UCSD-AML1 (cell line): Measurements from ENCODE around the gene GJC3.
"Not testable (repeated sequence)": the region's sequence is repeated elsewhere in the genome, so short reads cannot be mapped to it uniquely, and the experiment has no call there.

ENCODE experiments used
- DNase-seq: peaks from one replicate; lab custom pipeline; 2025; ENCODE audit not compliant: unreplicated experiment; lab: John Stamatoyannopoulos, UW

Gene GJC3, protein sequence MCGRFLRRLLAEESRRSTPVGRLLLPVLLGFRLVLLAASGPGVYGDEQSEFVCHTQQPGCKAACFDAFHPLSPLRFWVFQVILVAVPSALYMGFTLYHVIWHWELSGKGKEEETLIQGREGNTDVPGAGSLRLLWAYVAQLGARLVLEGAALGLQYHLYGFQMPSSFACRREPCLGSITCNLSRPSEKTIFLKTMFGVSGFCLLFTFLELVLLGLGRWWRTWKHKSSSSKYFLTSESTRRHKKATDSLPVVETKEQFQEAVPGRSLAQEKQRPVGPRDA

DNA sequence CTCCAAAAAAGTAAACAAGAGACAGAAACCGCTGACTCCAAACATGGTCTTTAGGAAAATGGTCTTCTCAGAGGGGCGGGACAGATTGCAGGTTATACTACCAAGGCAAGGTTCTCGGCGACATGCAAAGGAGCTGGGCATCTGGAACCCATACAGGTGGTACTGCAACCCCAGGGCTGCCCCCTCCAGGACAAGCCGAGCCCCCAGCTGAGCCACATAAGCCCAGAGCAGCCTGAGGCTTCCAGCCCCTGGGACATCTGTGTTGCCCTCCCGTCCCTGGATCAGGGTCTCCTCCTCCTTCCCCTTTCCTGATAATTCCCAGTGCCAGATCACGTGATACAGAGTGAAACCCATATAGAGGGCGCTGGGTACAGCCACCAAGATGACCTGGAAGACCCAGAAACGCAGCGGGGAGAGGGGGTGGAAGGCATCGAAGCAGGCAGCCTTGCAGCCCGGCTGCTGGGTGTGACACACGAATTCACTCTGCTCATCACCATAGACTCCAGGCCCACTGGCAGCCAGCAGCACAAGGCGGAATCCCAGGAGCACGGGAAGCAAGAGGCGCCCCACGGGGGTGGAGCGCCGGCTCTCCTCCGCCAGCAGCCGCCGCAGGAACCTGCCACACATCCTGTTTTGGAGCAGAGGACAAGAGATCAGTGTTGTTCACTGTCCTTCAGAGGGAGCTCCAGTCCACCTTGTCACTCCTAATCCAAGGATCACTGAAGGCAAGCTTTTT is at the start of gene GJC3:
Gene GJC3, minus strand, starts transcription at position 627 of the 736 bp plus-strand sequence. Its CDS starts 0 bp downstream, at position 627.
- DNase-seq, result peak; percentile 41

DNA sequence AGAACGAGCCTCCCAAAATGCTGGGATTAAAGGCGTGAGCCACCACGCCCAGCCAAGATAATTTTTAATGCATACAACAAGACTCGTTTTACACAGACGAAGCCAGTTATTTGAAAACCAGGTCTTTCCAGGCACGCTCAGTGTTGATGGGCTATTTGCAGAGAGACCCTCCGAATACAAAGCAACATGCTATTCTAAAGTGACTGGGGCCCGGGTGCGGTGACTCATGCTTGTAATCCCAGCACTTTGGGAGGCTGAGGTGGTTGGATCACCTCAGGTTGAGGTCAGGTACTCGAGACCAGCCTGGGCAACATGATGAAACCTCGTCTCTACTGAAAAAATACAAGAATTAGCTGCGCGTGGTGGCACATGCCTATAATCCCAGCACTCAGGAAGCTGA is 47.2 kb upstream of the GJC3 start:
- no peak for DNase-seq

DNA sequence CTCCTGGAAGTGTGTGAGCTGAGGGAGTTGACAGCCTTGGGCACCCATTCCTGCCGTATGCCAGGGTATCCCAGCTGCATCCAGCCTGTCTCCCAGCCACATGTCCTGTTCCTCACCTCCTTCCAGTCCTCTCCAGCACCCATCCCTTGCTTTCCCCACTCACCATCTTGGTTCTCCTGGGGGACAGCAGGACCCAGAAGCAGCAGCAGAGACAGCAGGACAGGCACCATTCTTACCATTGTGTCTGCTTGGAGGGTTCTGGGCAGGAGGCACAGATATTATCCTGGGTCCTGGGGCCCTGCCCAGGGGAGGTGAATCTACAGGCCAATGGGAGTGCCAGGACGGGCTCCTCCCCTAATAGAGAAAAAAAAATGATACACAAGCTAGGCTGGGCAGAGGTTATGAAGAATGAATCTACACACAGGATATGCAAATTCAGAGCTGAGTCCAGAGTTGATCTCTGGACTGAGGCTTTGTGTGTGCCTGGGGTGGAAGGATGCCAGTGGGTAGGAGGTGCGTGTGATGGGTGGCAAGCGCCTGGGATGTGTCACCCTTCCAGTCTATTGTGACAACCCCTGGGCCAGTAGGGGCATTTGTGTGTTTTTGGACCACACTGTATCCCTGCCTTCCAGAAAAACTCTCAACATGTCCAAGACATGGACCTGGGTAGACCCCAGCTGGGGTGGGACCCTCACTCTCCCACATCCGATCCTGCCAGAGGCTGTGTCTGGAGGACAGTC is 46.5 kb upstream of the GJC3 start, which contains the start of gene AZGP1:
Gene AZGP1, minus strand, starts transcription at position 250 of the 740 bp plus-strand sequence. Its CDS starts 11 bp downstream, at position 239.
- no peak for DNase-seq

DNA sequence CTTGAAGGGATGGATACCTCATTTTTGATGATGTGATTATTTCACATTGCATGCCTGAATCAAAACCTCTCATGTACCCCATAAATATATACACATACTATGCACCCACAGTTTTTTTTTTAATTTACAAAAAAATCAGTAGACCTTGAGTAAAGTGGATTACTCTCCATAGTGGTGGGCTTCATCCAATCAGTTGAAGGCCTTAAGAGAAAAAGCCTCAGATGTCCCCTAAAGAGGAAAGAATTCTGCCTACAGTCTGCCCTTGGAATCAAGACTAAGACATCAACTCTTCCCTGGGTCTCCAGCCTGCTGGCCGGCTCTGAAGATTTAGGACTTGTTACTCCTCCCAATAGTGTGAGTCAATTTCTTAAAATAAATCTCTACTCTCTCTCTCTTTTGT is 45.3 kb upstream of the GJC3 start:
- DNase-seq, result no peak

DNA sequence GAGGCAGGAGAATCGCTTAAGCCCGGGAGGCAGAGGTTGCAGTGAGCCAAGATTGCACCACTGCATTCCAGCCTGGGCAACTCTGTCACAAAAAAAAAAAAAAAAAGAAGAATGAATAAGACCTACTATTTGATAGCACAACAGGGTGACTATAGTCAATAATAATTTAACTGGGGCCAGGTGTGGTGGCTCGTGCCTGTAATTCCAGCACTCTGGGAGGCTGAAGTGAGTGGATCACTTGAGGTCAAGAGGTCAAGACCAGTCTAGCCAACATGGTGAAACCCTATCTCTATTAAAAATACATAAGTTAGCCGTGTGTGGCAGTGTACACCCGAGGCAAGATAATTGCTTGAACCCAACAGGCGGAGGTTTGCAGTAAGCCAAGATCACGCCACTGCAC is 44.4 kb upstream of the GJC3 start:
- not testable (repeated sequence) for DNase-seq

DNA sequence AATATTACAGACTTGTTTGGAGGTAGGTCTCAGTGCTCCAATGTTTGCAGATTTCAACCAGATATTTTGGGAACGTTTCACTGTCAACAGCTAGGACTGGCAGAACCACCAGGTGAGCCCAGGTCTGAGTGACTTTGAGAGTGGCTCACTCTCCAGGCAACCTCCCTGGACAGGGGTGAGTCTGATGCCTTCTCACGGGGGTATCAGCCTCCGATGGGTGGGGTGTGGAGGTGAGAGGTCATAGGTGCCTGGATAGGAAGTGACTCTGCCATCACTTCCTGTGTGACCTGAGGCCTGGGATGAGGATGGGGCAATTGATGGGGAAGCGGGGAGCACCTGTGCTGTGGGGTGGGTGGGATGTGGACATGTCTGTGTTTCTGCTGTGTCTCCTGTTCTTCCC is 41.8 kb upstream of the GJC3 start:
- no peak for DNase-seq

DNA sequence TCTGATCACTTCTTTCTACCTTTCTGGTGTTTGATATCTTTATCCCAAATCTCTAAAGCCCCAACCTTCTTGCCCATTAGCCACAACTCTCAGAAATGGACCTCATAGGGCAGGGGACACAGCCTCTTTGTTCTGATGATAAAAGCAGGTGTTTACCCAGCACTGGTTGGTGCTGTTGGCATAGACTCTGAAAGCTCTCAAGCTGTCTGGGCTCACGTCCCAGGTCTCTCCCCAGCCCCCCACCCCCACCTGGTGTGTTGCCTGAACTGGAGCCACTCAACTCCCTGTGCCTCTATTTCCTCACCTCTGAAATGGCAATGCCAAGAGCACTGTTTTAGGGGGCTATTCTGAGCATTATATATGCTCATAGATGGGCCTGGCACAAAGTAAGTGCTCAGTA is 40.4 kb upstream of the GJC3 start:
- DNase-seq, result not testable (repeated sequence)

DNA sequence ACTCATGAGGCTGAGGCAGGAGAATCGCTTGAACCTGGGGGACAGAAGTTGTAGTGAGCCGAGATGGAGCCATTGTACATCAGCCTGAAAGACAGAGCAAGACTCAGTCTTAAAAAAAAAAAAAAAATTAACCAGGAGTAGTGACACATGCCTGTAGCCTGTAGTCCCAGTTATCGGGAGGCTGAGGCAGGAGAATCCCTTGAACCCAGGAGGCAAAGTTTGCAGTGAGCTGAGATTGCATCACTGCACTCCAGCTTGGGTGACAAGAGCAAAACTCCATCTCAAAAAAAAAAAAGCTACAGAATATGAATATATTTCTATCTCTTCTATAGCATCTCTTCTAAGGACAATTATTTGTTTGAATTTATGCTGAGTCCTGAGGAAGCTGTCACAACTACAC is 39.9 kb upstream of the GJC3 start:
- DNase-seq, result no peak

DNA sequence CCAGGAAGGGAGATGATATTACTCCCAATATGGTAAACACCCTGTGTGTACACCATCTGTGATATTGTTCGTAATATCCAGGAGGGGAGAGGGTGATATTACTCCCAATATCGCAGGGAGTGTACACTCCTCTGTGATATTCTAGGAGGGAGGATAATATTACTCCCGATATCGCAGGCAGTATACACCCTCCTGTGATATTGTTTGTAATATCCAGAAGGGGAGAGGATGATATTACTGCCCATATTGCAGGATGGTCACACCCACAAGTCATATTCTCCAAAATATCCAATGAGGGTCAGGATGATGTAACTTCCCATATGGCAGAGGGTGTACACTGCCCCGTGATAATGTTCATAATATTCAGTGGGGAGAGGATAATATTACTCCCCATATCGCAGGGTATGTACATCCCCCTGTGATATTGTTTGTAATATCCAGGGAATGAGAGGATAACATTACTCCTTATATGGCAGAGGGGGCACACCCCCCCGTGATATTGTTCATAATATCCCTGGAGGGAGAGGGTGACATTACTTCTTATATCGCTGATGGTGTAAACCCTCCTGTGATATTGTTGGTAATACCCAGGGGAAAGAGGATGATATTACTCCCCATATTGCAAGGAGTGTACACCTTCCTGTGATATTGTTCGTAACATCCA is 29.3 kb upstream of the GJC3 start:
- no peak for DNase-seq

DNA sequence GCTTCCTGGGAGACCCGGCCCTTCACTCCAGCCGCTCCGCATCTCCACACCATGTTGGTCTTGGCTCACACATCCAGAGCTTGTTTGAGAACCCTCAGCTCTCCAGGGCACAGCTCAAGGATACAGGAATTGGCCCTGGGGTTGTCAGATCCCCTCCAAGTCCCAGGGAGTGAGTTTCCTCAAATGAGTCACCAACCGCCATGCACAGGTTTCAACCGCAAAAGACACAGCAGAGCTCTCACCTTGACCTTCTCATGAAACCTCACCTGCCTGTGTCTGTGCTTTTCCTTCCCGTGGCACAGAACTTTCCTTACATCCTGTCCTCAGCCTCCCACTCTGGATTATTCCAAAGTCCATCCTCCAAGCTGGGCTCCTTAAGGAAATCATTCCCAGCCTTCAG is 25.8 kb upstream of the GJC3 start:
- no peak for DNase-seq

DNA sequence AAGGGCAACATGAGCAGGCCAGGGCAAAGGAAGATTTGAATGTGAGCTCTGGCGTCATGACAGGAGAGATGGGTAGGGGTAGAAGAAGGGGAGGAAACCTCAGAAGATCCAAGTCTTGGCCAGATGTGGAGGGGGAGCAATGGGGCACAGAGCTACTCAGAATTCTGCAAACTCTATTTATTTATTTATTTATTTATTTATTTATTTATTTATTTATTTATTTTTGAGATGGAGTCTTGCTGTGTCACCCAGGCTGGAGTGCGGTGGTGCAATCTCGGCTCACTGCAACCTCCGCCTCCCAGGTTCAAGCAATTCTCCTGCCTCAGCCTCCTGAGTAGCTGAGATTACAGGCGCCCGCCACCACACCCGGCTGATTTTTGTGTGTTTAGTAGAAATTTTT is 25.2 kb upstream of the GJC3 start:
- DNase-seq, result not testable (repeated sequence)

DNA sequence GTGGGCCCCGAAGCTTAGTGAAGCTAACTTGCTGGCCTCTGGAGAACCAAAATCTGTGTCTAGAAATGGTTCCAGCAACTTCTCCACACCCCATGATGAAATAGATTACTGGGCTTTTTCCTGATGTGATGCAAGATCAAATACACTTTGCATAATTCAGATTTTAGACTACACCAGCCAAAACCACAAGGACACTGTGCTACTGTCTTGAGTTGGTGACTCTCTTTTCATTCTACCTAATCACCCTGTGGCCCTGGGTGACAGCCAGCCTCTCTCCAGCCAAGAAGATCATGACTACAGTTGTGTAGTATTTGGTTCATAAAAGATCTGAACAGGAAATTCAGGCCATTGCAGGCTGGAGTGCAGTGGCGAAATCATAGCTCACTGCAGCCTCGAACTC is 24.2 kb upstream of the GJC3 start:
- no peak for DNase-seq

DNA sequence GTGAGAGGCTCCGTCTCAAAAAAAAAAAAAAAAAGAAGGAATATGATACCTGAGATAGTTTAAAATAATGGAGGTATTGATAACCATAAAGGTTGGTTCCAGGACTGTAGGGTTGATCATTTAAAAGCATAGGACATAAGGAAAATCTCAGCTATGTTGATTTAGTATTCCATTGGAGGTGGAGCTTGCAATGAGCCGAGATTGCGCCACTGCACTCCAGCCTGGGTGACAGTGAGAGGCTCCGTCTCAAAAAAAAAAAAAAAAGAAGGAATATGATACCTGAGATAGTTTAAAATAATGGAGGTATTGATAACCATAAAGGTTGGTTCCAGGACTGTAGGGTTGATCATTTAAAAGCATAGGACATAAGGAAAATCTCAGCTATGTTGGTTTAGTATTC is 23.2 kb upstream of the GJC3 start:
- DNase-seq, result not testable (repeated sequence)

DNA sequence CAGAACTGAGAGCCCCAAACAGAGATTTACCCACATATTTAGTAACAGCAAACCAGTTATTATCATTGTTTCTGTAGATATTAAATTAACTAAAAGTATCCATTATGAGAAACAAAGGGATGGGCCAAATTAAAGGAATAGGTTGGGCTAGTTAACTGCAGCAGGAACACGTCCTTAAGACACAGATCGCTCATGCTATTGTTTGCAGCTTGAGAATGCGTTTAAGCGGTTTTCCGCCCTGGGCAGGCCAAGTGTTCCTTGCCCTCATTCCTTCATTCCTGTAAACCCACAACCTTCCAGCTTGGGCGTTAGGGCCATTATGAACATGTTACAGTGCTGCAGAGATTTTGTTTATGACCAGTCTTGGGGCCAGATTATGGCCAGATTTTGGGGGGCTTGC is 21.4 kb upstream of the GJC3 start:
- DNase-seq, result not testable (repeated sequence)

DNA sequence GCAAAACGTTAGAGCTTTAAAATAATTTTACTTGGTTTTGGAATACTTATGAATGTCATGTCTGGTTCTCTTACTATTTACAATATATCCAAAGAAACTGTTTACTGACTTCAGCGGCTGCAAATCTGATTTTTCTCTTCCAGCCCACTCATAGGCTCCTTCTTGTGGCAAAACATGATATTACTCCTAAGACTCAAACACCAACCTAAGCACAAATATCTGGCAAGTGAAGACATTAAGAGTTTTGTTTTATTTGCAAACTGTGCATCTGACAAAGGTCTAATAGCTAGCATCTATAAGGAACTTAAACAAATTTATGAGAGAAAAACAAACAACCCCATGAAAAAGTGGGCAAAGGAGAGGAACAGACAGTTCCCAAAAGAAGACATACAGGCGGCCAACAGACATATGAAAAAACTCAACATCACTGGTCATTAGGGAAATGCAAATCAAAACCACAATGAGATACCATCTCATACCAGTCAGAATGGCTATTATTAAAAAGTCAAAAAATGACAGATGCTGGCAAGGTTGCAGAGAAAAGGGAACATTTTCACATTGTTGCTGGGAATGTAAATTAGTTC is 20.3 kb upstream of the GJC3 start:
- DNase-seq, result no peak

DNA sequence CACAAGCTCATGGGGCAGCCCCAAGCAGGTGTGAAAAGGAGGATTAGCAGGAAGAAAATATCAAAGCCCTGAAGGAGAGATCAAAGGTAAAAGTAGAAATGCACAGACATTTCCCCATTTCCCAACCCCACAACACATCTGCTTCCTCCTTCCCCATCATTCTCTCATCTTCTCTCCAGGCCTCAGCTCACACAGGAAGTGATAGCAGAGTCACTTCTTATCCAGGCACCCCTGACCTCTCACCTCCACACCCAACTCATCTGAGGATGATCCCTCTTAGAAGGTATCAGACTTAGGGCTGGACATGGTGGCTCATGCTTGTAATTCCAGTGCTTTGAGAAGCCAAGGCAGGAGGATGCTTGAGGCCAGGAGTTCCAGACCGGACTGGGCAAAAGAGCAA is 18.2 kb upstream of the GJC3 start:
- DNase-seq, result no peak

DNA sequence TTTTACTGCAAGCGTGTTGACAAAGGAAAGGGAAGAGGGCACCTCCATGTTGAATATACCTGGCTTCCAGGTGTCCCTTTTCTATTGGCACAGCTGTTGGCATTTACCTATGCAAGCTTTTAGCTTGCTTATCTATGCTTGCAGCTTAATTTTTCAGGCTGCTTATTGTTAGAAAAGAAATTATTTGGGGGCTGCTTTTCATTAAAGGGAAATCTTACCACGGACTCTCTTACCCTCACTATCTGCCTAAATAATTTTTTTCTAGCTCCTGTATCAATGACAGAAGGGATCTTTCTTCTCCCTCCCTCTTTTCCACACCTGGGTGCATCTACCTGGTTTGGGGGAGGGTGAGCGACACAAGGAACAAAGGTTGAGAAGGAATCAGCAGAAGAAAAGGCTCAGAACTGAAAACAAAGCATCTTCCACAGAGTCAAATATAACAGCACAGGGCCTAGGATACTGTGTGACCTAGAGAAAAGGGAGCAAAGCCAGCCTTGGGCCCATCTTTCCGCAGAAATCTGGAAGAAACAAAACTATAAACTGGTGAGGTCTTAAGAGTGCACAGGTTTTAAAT is 15.2 kb upstream of the GJC3 start:
- DNase-seq, result no peak

DNA sequence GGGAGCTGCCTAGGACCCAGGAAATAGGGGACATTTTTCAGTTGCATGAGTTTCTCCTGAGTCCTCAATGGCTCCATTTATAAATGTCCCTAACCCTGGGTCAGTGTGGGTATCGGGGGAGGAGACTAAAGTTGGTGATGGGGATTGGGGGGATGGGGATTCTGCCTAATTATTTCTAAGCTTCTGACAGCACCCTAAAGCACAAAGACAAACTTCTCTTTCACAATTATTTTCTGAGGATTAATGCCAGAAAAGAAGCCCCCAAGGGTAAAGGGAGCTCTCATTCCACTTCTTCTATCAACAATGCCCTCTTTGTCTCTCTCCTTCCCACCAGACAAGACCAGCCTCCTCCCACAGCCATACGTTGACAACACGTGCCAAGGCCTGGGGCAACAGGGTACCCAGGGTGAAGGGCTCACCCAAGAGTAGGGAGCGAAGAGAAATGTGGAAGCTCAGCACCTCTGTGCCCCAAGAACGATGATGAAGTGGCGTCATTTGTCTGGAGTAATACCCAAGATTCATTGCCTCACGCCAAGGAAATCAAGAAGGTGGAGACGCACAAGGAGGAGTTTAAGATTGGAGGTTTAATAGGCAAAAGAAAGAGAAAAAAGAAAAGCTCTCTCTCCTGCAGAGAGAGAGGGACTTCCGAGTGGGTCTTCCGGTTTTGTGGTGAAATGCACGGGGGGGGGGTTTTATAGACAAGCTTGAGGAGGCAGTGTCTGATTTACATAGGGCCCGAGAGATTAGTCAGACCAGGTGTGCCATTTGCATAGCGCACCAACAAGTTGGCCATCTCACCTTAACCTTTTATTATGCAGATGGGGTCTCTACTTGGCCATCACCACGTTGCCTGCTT is 14.4 kb upstream of the GJC3 start:
- DNase-seq, result no peak

DNA sequence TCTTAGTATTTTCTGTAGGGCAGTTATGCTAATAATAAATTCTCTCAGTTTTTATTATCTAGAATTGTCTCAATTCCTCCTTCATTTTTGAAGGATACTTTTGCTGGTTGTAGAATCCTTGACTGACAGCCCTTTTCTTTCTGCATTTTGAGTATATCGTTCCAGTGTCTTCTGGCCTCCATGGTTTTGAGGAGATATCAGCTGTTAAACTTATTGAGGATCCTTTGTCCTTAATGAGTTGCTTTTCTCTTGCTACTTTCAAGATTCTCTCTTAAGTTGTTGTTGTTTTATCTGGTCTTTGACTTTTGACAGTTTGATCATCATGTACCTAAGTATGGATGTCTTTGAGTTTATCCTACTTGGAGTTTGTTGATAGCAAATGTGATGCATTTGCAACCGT is 8.9 kb upstream of the GJC3 start:
- DNase-seq, result no peak

DNA sequence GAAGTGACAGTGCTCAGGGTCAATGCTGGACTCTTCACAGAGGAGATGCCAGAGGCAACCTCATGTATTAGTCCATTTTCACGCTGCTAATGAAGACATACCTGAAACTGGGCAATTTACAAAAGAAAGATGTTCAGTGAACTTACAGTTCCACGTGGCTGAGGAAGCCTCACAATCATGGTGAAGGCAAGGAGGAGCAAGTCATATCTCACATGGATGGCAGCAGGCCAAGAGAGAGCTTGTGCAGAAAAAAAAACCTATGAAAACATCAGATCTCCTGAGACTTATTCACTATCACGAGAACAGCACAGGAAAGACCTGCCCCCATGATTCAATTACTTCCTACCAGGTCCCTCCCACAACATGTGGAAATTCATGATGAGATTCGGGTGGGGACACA is 5.6 kb upstream of the GJC3 start:
- DNase-seq, result not testable (repeated sequence)
